HG03432 (cell line): ENCODE measurements around the gene REV1.

Experiments used
- ATAC-seq: cut with Tn5 transposase; IDR thresholded peaks from one replicate; pipeline ENCODE4 v1.9.1; 2021; ENCODE audit warnings: mild to moderate bottlenecking, moderate library complexity; ENCODE audit not compliant: unreplicated experiment

The REV1 gene

GRCh38 chr2:99451280-99451679 is 38.5 kb downstream of the REV1 start:
- no peak for ATAC-seq

- ATAC-seq = no peak
Measured at GRCh38 chr2:99450199-99450598, 39.6 kb downstream of the REV1 start.

DNA sequence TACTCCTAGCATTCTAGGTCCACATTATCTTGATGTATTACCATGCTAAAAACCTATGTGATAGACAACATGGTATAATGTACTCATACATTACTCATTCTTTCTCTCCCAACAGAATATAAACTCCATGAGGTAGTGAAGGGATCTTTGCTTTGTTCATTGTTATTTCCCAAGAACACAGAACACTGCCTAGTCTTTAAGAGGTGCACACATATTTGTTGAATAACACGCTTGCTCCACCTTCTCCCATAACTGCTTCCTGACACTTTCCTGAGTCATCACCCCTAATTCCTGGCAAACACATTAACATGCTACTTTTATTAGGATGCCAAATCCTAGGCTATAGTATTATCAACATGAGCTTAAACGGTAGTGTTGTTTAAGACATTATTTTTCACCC is 41.3 kb downstream of the REV1 start:
- no peak for ATAC-seq

GRCh38 chr2:99445065-99445464 is 44.8 kb downstream of the REV1 start:
- ATAC-seq = no peak

- ATAC-seq = no peak
Measured at GRCh38 chr2:99444222-99444621, 45.6 kb downstream of the REV1 start.

GRCh38 chr2:99442837-99443236 is 47.0 kb downstream of the REV1 start:
- peak; percentile 47 for ATAC-seq

DNA sequence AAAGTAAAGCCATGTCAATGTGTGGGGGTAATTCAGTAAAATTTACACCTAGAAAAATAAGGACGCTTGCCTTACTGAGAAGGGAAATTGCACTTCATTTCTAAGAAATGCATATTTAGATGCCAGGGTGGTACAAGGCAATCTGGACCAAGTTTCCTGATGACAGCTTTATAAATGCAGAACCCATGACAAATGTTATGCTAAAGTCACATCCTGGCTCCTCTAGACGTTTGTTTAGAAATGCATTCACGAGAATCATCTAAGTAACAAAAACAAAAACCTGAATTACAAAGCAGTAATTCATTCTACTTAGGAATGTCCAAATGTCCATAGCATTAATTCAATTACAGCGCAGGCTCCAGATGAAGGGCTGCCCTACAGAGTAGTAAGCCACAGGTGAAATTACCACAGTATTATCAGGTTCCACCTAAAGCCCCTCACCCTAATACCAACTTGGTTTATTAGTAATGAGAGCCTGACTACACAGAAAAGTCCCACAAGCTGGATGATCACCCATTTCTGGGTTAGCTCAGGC is 49.8 kb downstream of the REV1 start:
- no peak for ATAC-seq

DNA sequence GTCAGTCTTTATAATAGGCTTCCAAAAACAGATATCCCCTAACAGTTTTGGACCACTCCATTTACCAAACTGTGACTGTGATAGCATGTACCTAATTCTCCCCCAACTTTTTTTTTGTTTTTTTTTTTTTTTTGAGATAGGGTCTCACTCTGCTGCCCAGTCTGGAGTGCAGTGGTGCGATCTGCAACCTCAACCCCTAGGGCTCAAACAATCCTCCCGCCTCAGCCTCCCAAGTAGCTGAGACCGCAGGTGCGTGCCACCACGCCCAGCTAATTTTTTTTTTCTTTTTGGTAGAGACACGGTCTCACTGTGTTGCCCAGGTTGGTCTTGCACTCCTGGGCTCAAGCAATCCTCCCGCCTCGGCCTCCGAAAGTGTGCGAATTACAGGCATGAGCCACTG is 52.9 kb downstream of the REV1 start:
- ATAC-seq = no peak

GRCh38 chr2:99433340-99433739 is 56.5 kb downstream of the REV1 start:
- no peak for ATAC-seq

DNA sequence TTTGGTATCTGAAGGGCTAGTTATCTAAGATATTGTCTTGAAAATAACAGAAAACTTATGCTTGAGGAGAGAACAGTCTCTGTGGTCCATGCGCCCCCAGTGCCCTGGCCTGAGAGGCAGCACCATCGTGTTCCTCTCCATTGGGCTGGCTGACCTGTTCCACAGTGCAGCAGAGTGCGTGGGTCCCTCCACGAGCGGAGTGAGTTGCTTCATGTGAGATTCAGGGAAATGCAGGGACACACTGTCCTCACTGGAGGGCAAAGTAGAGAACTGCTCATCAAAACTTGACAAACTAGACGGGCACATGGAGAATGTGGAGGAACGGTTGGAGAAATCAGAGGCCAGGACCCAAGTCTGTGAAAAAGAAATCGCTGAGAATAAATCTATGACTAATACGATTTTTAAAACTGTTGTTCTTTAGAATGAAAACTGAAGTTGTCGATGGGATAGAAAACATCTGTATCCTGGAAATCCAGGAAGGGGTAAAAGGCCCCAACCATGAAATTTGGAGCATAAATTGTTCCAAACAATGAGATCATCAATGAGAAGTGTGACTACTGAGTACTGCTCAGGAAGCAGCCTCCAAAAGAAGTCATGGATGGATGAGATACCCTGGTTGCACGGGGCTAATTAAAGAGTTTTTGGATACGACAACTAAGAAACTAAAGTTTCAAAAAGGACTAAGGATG is 58.1 kb downstream of the REV1 start:
- ATAC-seq = no peak

GRCh38 chr2:99430614-99431291 is 59.1 kb downstream of the REV1 start:
- ATAC-seq = no peak

- no peak for ATAC-seq
Measured at GRCh38 chr2:99425022-99425421, 64.8 kb downstream of the REV1 start.

- ATAC-seq = no peak
Measured at GRCh38 chr2:99424371-99424770, 65.4 kb downstream of the REV1 start.

DNA sequence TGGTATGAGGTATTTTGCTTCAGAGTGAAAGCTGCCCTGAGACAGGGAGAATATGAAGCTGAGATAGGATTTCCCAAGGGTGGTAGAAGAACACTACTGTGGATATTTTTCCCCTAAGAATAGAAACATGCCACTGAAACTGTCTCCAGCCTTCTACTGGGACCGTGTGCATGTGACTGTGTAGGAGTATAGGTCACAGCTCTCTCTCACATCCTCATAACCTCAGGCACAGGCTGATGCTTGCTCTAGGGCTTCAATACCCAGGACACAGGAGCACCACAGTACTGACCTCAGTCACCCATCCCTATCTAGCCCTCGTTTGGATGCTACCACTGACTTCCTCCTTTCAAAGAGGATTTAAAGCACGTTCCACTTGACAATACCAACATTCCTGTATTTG is 67.2 kb downstream of the REV1 start:
- peak; percentile 49 for ATAC-seq

- no peak for ATAC-seq
Measured at GRCh38 chr2:99421469-99421868, 68.3 kb downstream of the REV1 start.

DNA sequence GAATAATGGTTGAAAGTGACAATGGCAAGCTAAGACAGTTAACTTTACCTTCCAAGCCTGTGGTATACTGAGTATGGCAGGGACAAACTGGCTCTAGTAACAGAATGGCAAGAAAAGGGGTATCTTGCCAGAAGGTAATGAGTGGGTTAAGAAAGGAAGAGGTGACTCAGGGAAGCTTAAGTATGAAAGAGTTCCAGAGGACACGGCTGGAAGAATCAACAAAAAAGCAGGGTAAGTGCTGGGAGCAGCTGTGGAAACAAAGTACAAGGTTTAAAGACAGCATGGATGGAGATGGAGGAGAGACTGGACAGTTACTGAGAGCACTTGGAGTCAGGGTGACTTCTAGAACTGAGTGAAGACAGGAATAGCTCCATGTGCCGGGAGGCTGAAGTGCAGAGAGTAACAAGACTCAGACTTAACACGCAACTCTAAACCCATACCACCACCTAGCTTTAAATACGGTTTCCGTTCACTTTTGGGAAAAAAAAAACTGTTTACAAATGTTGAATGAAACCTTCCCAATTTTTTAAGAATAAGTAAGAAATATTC is 69.0 kb downstream of the REV1 start:
- no peak for ATAC-seq

- ATAC-seq = no peak
Measured at GRCh38 chr2:99420031-99420430, 69.8 kb downstream of the REV1 start.

GRCh38 chr2:99417396-99417795 is 72.4 kb downstream of the REV1 start:
- ATAC-seq = no peak

DNA sequence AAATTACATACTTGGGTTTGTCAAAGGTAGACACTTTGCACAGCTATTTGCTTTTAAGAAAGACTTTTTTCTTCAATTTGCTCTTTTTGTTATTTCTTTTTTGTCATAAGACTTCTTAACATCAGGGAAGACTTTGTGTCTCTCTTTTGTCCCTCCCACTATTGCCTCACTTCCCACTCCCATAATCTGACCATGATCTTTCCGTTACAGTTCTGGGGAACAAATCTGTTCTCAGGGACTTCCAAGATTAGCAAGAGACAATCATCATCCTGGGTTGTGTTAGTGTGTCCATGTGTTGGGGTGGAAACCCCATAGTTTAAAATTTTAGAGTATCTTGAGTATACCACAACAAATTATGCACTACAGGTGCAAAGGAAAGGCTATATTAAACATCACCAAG is 75.3 kb downstream of the REV1 start:
- ATAC-seq = no peak

DNA sequence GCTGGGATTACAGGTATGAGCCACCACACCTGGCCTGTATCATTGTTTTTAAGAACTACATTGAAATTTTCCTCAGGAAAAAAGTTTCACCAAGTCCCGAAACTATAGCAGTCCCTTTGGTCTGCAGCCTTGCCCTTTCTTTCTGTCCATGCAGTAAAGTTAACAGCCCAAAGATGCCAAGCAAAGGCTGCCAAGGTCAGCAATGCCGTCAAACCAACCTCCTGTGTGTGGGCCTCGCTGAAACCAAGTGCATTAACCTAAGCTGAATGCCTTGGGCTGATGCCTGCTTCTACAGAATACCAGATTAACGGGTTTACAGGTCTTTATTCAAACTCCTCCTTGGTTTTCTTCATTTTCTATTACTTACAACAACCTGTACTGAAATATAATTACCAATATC is 79.5 kb downstream of the REV1 start:
- no peak for ATAC-seq

DNA sequence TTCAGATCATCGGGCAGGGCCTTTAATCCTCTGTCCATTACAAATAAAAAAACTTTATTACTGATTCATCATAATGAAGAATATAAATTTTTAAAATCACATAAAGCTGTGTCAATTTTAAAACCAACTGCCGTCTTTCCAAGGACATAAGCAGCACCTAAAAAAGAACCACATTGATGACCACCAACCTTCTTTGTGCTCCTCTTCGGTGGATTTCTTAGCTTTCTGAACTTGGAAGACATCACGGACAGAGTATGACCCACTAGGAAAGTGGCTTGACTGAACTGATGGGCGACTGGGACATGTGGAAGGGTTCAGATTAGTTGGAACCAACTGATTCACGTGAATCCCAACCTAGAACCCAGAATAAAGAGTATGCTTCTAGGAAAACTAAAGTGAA is 83.7 kb downstream of the REV1 start:
- ATAC-seq = no peak
